Right atrium auricular region (tissue), 2 donors: ENCODE results near the gene EDDM13. TPM values are rescaled to one million over a fixed set of nuclear protein-coding genes. Genes with fewer than 3 reads are reported as not detected.
A peak's percentile ranks its signal among the peaks of the same experiment; 100 is the strongest.
"Not testable (repeated sequence)": the region's sequence is repeated elsewhere in the genome, so short reads cannot be mapped to it uniquely, and the experiment has no call there.

Experiments
- DNase-seq: peaks from one replicate; pipeline ENCODE4 v3.0.0-alpha.2; 2019; ENCODE audit warnings: low spot score
- H3K27ac ChIP-seq, 2 donors: fragments of 200-600 bp; sonication (generic); 1 replicate in 1 of 2; 2 replicates in 1 of 2; pipeline ENCODE4 v1.5.1; 2016 to 2019
- H3K27me3 ChIP-seq, 2 donors: fragments of 200-600 bp; sonication (generic); one replicate each; pipeline versions ENCODE4 v1.5.1 to v1.6.0; 2017 to 2019
- H3K36me3 ChIP-seq: fragments of 200-600 bp; sonication (generic); one replicate; pipeline ENCODE4 v1.5.1; 2016
- H3K4me1 ChIP-seq, 2 donors: fragments of 200-600 bp; sonication (generic); one replicate each; pipeline versions ENCODE4 v1.5.1 to v1.6.0; 2017 to 2019
- H3K4me3 ChIP-seq, 2 donors: fragments of 200-600 bp; sonication (generic); 1 replicate in 1 of 2; 2 replicates in 1 of 2; pipeline ENCODE4 v1.5.1; 2017 to 2019; ENCODE audit warnings: mild to moderate bottlenecking in 1 of 2, moderate library complexity in 1 of 2
- H3K9me3 ChIP-seq, 2 donors: fragments of 200-600 bp; sonication (generic); one replicate each; pipeline ENCODE4 v1.5.1; 2019
- CTCF ChIP-seq, 2 donors: fragments of 200-600 bp; sonication (generic); IDR thresholded peaks; one replicate each; pipeline ENCODE4 v1.5.1; 2019; ENCODE audit warnings: antibody characterized with exemption in 2 of 2
- total RNA-seq, 2 donors: library from RNA; depleted of rRNA; stranded (reverse); fragments of >200 nt; gene quantifications; one replicate each; pipeline ENCODE4 v1.1.0, GENCODE V29; 2016

Gene EDDM13
- total RNA-seq, 2 donors from 2014 or later, result not detected

- no peaks in the 10 kb centered on the region for H3K27me3 ChIP-seq
- no peaks in the 10 kb centered on the region for H3K4me1 ChIP-seq
- no peak overlapping the region for H3K4me3 ChIP-seq
- TF ChIP-seq CTCF (IDR thresholded peaks at IDR 0.05), result peak; percentile 63 to 86
- H3K27ac ChIP-seq, result no peak overlapping the region
- H3K36me3 ChIP-seq, result no peaks in the 10 kb centered on the region
- DNase-seq, result peak; percentile 64
- H3K9me3 ChIP-seq, result no peaks in the 10 kb centered on the region
Measured at GRCh38 chr19:56252699-56253422, 19.7 kb upstream of the EDDM13 start.

GRCh38 chr19:56253737-56254136, 18.8 kb upstream of the EDDM13 start:
- H3K27me3 ChIP-seq, result no peaks in the 10 kb centered on the region
- H3K4me1 ChIP-seq, result no peaks in the 10 kb centered on the region
- no peak for DNase-seq
- no peak overlapping the region for H3K4me3 ChIP-seq
- H3K27ac ChIP-seq, result no peak overlapping the region
- no peaks in the 10 kb centered on the region for H3K36me3 ChIP-seq
- H3K9me3 ChIP-seq, result no peaks in the 10 kb centered on the region
- peak; percentile 53 to 63 for TF ChIP-seq CTCF (IDR thresholded peaks at IDR 0.05)

- no peak for DNase-seq
- Histone ChIP-seq H3K27me3 (no peaks in the 10 kb centered on the region), H3K9me3 (no peaks in the 10 kb centered on the region), H3K4me3 (no peak overlapping the region), H3K36me3 (no peaks in the 10 kb centered on the region), H3K4me1 (no peaks in the 10 kb centered on the region), H3K27ac (no peak overlapping the region)
- TF ChIP-seq CTCF (IDR thresholded peaks at IDR 0.05), result no peak
Measured at GRCh38 chr19:56258272-56258671, 14.3 kb upstream of the EDDM13 start.

GRCh38 chr19:56261145-56261544, 11.4 kb upstream of the EDDM13 start:
- Histone ChIP-seq H3K36me3 (no peaks in the 10 kb centered on the region), H3K27me3 (no peaks in the 10 kb centered on the region), H3K27ac (no peak overlapping the region), H3K4me3 (no peak overlapping the region), H3K9me3 (no peaks in the 10 kb centered on the region), H3K4me1 (no peaks in the 10 kb centered on the region)
- no peak for TF ChIP-seq CTCF (IDR thresholded peaks at IDR 0.05)
- DNase-seq, result no peak

- H3K27me3 ChIP-seq, H3K36me3 ChIP-seq, H3K4me1 ChIP-seq, H3K4me3 ChIP-seq, H3K27ac ChIP-seq, DNase-seq, H3K9me3 ChIP-seq: not testable (repeated sequence)
Measured at GRCh38 chr19:56261932-56262331, 10.6 kb upstream of the EDDM13 start.

GRCh38 chr19:56263319-56263718, 9.2 kb upstream of the EDDM13 start:
- H3K9me3 ChIP-seq, result no peaks in the 10 kb centered on the region
- no peaks in the 10 kb centered on the region for H3K27me3 ChIP-seq
- no peak for TF ChIP-seq CTCF (IDR thresholded peaks at IDR 0.05)
- no peaks in the 10 kb centered on the region for H3K4me1 ChIP-seq
- H3K4me3 ChIP-seq, result no peak overlapping the region
- no peaks in the 10 kb centered on the region for H3K36me3 ChIP-seq
- no peak for DNase-seq
- no peak overlapping the region for H3K27ac ChIP-seq
